Ovary (tissue), 9 donors: ENCODE results near the gene ANAPC5. TPM values are rescaled to one million over a fixed set of nuclear protein-coding genes. Genes with fewer than 3 reads are reported as not detected.
"Not testable (repeated sequence)": the region's sequence is repeated elsewhere in the genome, so short reads cannot be mapped to it uniquely, and the experiment has no call there.

ENCODE experiments used
- DNase-seq, 5 donors: peaks; one replicate each; pipeline ENCODE4 v3.0.0-alpha.2; 2019 to 2020
- H3K27ac ChIP-seq, 2 donors: fragments of 200-600 bp; one replicate each; pipeline versions ENCODE4 v1.5.1 to v1.8.0; 2019 to 2022
- H3K27me3 ChIP-seq: fragments of 200-600 bp; one replicate; pipeline ENCODE4 v1.8.0; 2022
- H3K36me3 ChIP-seq: fragments of 200-600 bp; sonication (generic); one replicate; pipeline ENCODE4 v1.5.1; 2019
- H3K4me1 ChIP-seq: one replicate; pipeline ENCODE4 v1.8.1; 2013; ENCODE audit warnings: mild to moderate bottlenecking, moderate library complexity; ENCODE audit not compliant: insufficient read depth
- H3K4me3 ChIP-seq: fragments of 200-600 bp; sonication (generic); one replicate; pipeline ENCODE4 v1.5.1; 2017
- H3K9me3 ChIP-seq, 2 donors: fragments of 200-600 bp in 1 of 2; sonication (generic) in 1 of 2; one replicate each; pipeline versions ENCODE4 v1.5.1 to v1.8.1; 2013 to 2019; ENCODE audit warnings: mild to moderate bottlenecking in 1 of 2, moderate library complexity in 1 of 2
- EP300 ChIP-seq: sonication (generic); formaldehyde crosslinking; IDR thresholded peaks from one replicate; pipeline ENCODE4 v1.6.1; 2017; ENCODE audit warnings: antibody characterized with exemption
- POLR2A ChIP-seq: fragments of 450-650 bp; IDR thresholded peaks from one replicate; pipeline ENCODE4 v1.6.1; 2017; ENCODE audit warnings: antibody characterized with exemption, mild to moderate bottlenecking, moderate library complexity
- WGBS, 3 donors: extraction: QIAGEN DNeasy Blood & Tissue Kit in 1 of 3; methylation state at CpG; one replicate each; pipeline versions ENCODE4 v1.1.5 to v1.1.7; 2013 to 2017; 5-methylcytosine and 5-hydroxymethylcytosine counted together
- intact Hi-C, 4 donors: fragments of 100-400 bp; cut with DNase I; formaldehyde crosslinking; loops; one replicate each; pipeline versions ENCODE4 v1.11.0 to v1.15.1; 2022 to 2023
- polyA plus RNA-seq, 2 donors: library from polyadenylated mRNA; stranded (reverse); fragments of 200-250 nt in 1 of 2; fragments of 350-450 nt in 1 of 2; fragmentation: Illumina TruSeq in 1 of 2; extraction: RNeasy Lipid Tissue Mini Kit (QIAGEN cat#74804) in 1 of 2; gene quantifications; one replicate each; pipeline ENCODE4 v1.2.3, GENCODE V29; 2013 to 2014
- total RNA-seq, 7 donors: library from RNA; depleted of rRNA in 2 of 7; stranded (reverse); fragments of >200 nt in 2 of 7; fragmentation: NEBNext Ultra II Directional in 3 of 7; extraction: Animal tissue kit (Norgen Biotek cat#: 25700) in 3 of 7; gene quantifications; one replicate each; pipeline versions ENCODE4 v1.1.0 to v1.2.4, GENCODE V29; 2016 to 2023
- TF ChIP-seq, protein P1 (sequence below), 3 donors: fragments of 450-650 bp in 2 of 3; fragments of 200-600 bp in 1 of 3; IDR thresholded peaks; one replicate each; pipeline versions ENCODE4 v1.5.1 to v1.8.0; 2016 to 2022; ENCODE audit warnings: antibody characterized with exemption in 3 of 3, mild to moderate bottlenecking in 1 of 3
- donor health status: DM: no; HTN: no; CAD: no; lungs with moderate emphysema.
- donor health status: DM: no; HTN: no; CAD: no.
- donor health status: Bipolar disorder and iron deficiency.
- donor health status: DM: yes; HTN: yes; CAD: no.
- donor health status: DM: no; HTN: no; CAD: no.
- donor health status: DM: yes; HTN: yes; CAD: no.

The ANAPC5 gene
- total and polyA plus RNA-seq, 9 donors: 58.1 to 149 (median 78.9) TPM

DNA sequence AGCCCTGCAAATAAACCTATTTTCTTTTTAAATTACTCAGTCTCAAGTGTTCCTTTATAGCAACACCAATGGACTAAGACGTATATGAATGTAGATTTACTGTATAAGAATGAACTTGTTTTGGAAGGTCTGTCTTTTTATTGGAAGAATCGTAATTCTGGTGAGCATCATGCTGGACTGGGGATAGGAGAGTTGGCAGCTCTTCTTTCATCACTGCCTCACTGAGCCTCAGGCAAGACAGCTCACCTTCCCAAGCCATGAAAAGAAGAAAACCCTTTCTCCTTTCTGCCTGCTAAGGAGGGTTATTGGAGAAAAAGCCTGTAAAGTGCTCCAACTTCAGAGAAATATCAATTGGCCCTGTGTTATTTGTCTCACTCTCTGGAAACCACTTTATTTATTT is 38.6 kb upstream of the ANAPC5 start:
- H3K9me3 ChIP-seq: no peaks in the 10 kb centered on the region
- no peaks in the 10 kb centered on the region for H3K36me3 ChIP-seq
- no peak for TF ChIP-seq POLR2A
- no peak overlapping the region for H3K27ac ChIP-seq
- no peak overlapping the region for H3K4me3 ChIP-seq
- no peaks in the 10 kb centered on the region for H3K27me3 ChIP-seq
- no peaks in the 10 kb centered on the region for H3K4me1 ChIP-seq
- WGBS, 3 donors: 83 to 95% (median 92%) methylated on average over 2 of the region's 2 CpGs
- DNase-seq: no peak
- intact Hi-C loops: no loop called here

DNA sequence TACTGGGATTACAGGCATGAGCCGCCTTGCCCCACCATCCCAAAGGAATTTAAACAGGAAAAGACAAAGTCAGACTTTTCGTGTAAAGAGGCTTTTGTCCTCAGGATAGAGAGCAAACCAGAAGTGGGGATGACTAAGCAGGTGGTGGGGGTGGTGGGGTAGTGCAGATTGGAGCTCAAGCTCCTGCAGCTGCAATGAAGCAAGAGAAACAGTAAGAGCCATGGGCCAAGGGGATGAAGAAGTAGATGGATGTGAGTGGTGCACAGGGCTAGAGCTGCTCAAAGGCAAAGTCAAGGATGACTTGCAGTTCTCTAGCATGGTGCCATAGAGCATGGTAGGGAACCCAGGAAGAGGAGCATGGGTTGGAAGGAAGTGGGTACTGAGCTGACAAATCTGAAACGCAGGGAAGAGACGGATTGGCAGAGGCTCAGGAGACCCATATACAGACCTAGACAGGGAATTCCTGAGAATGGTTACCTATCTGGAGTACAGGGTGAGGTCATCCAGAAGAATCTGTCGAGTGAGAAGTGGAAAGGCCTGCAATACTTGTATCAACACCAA is 36.3 kb upstream of the ANAPC5 start:
- TF ChIP-seq POLR2A: no peak
- TF ChIP-seq, protein P1, sequence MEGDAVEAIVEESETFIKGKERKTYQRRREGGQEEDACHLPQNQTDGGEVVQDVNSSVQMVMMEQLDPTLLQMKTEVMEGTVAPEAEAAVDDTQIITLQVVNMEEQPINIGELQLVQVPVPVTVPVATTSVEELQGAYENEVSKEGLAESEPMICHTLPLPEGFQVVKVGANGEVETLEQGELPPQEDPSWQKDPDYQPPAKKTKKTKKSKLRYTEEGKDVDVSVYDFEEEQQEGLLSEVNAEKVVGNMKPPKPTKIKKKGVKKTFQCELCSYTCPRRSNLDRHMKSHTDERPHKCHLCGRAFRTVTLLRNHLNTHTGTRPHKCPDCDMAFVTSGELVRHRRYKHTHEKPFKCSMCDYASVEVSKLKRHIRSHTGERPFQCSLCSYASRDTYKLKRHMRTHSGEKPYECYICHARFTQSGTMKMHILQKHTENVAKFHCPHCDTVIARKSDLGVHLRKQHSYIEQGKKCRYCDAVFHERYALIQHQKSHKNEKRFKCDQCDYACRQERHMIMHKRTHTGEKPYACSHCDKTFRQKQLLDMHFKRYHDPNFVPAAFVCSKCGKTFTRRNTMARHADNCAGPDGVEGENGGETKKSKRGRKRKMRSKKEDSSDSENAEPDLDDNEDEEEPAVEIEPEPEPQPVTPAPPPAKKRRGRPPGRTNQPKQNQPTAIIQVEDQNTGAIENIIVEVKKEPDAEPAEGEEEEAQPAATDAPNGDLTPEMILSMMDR (IDR thresholded peaks at IDR 0.05): no peak
- no peak for TF ChIP-seq EP300
- no peaks in the 10 kb centered on the region for H3K4me1 ChIP-seq
- no peaks in the 10 kb centered on the region for H3K27me3 ChIP-seq
- H3K9me3 ChIP-seq: no peaks in the 10 kb centered on the region
- intact Hi-C loops: no loop called here
- no peaks in the 10 kb centered on the region for H3K36me3 ChIP-seq
- WGBS, 3 donors: 78 to 80% (median 80%) methylated on average over 5 of the region's 5 CpGs
- DNase-seq: no peak
- H3K27ac ChIP-seq: no peak overlapping the region
- no peak overlapping the region for H3K4me3 ChIP-seq

DNA sequence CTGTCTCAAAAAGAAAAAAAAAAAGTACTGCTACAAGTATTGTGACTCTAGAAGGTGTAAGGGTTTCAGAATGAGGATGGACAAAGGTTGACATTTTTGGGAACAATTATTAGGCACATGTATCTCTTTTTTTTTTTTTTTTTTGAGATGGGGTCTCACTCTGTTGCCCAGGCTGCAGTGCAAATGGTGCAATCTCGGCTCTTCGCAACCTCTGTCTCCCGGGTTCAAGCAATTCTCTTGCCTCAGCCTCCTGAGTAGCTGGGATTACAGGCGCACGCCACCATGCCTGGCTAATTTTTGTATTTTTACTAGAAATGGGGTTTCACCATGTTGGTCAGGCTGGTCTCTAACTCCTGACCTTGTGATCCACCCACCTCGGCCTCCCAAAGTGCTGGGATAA is 32.7 kb upstream of the ANAPC5 start:
- 69 to 83% (median 79%) methylated on average over 6 of the region's 6 CpGs for WGBS, 3 donors
- H3K27ac ChIP-seq, intact Hi-C loops, DNase-seq, H3K36me3 ChIP-seq, H3K27me3 ChIP-seq, H3K4me3 ChIP-seq, H3K4me1 ChIP-seq, H3K9me3 ChIP-seq: not testable (repeated sequence)

DNA sequence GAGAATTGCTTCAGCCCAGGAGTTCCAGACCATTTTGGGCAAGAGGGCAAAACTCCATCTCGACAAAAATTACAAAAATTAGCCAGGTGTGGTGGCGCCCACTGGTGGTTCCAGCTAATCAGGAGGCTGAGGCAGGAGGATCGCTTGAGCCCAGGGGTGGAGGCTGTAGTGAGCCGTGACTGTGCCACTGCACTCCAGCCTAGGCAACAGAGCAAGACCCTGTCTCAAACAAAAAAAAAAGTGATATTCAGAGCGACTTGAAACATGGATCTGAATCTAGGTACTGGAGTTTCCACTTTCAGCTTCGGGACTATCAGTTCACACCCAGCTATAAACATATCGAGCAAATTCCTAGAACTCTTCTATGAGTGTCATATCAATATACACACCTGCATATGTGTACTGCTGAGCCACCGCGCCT is 31.4 kb upstream of the ANAPC5 start:
- DNase-seq: no peak
- Histone ChIP-seq H3K4me1 (no peaks in the 10 kb centered on the region), H3K36me3 (no peaks in the 10 kb centered on the region), H3K4me3 (no peak overlapping the region), H3K9me3 (no peaks in the 10 kb centered on the region), H3K27ac (no peak overlapping the region), H3K27me3 (no peaks in the 10 kb centered on the region)
- intact Hi-C loops: no loop called here
- WGBS, 3 donors: 90 to 93% (median 91%) methylated on average over 9 of the region's 9 CpGs
- TF ChIP-seq POLR2A (no peak), EP300 (no peak)
- TF ChIP-seq, protein P1 (IDR thresholded peaks at IDR 0.05): no peak

DNA sequence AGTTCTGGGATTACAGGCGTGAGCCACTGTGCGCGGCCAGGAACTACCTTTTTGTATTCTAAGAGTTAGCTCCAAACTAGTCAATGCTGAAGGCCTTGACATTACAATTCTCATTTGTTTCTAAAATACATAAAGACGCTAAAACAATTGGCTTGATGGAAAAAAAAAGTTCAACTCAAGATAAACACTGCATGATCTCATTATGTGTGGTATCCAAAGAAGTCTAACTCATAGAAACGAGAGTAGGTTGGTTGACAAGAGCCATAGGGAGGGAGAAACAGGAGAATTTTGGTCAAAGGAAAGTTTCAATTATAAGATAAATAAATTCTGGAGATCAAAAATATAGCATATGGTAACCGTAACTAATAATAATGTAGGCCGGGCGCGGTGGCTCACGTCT is 27.7 kb upstream of the ANAPC5 start:
- TF ChIP-seq EP300 (no peak), POLR2A (no peak)
- TF ChIP-seq, protein P1 (IDR thresholded peaks at IDR 0.05): no peak
- no peaks in the 10 kb centered on the region for H3K9me3 ChIP-seq
- H3K4me3 ChIP-seq: no peak overlapping the region
- intact Hi-C loops: no loop called here
- H3K27me3 ChIP-seq: no peaks in the 10 kb centered on the region
- no peaks in the 10 kb centered on the region for H3K36me3 ChIP-seq
- no peak for DNase-seq
- WGBS, 3 donors: 85 to 88% (median 87%) methylated on average over 10 of the region's 10 CpGs
- H3K27ac ChIP-seq: no peak overlapping the region
- no peaks in the 10 kb centered on the region for H3K4me1 ChIP-seq
